Stimulated activated CD4-positive, alpha-beta T cell treated with anti-CD3 and anti-CD28 coated beads, Interleukin-1b, Interleukin-23, amount 100 ng/mL, for 48 hours (primary cell): ENCODE results near the gene ZNF454.
A peak's percentile ranks its signal among the peaks of the same experiment; 100 is the strongest.

Source experiments
- DNase-seq: peaks from one replicate; pipeline ENCODE4 v3.0.0-alpha.2; 2020

The ZNF454 gene

DNA sequence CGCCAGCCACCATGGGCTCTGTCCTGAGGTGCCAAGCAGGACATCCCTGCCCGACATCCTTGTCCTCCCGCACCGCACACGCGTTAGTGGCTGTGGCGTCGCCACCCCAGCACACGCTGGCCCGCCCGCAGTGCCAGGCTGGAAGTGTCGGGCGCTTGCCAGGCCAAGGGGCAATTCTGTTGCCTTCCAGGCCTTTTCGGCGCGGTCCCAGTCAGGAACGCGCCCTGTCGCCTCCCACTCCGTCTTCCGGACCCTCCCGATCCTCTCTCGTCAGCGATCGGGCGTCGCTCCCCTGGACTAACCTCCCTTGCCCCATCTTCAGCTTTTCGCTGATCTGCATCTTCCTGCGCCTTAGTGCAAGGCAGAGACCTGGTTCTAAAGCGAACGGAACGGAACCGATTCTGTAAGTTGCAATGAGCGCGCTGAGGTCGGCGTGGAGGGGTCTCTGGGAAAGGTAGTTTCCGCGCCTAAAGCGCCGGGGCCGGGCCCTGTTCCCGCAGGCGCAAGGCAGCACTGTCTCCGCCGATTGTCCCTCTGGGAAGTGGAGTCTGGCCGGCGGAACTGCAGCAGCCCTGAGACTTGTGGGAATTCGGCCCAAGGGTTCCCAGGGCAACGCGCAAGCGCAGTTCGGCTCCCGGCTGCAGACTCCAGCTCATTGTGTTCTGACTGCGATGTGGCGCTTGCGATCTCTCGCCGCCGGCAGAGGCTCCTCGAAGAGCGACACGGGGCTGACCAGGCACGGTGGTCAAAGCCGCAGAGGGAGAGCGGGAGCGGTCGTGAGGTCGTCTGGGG, at the start of gene ZNF454:
ZNF454 (plus strand) TSS at position 630 of the 792 bp plus-strand sequence. CDS start 1,594 bp downstream, outside the sequence.
- DNase-seq = no peak

DNA sequence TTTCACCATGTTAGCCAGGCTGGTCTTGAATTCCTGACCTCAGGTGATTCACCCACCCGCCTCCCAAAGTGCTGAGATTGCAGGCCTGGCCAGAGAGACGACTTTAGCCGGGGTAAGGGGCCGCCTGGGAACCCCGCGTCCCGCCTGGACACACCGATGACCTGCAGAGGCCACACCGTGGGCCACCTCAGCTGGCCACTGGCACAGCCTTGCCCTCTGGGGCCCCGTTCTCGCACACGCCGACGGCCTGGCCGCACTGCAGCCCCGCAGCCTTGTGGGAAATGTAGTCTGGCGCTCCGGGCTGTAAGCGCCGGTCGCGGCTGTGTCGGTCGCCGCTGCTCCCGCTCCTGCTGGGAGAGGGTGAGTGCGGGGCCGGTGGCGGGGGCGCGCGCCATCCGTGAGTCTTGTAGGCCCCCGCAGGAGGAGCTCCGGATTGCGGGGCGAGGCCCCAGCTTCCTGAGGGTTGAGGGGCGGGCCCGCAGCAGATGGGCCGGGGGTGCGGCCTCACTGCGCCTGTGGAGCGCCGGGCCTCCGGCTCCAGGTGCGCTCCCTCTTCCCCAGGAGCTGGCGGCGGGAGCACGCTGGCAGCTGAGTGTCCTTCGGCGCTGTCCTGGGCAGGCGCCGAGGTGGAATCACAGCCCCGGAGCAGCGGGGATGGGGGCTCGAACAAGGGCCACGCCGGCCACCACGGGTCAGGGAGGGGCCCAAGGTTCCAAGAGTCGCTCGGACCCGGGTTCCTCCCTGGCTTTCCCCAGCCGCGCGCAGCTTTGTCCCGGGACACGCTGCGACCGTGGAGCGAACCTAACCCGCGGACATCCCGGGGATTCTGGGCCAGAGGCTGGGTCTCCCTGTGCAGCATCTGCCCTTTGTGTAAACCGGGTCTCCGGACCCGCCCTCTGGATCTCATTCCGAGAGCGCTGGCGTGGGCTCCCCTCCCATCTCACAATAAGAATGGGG, 45.1 kb upstream of the ZNF454 start, which contains the start of gene ZFP2:
ZFP2 (plus strand) TSS at position 299 of the 957 bp plus-strand sequence. CDS start 35,401 bp downstream, outside the sequence.
- DNase-seq = peak; percentile 22

DNA sequence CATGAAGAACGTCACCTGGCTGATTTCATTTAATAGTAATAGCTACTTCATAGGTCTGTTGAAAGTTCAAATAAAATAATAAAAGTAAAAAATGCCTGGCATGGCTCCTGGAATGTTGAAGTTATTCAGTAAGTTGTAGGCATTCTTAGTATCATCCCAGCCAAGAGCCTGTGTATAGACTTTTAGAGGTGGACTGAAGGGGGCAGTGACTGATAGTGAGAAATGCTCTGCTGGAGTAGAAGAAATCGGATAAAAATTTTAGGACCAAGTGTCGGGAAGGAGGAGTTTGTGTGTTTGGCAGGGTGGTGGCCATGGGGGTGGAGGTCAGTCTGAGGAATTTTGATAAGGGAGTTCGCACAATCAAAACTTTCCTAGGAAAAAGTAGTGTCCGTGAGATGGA, 41.7 kb upstream of the ZNF454 start:
- no peak for DNase-seq

DNA sequence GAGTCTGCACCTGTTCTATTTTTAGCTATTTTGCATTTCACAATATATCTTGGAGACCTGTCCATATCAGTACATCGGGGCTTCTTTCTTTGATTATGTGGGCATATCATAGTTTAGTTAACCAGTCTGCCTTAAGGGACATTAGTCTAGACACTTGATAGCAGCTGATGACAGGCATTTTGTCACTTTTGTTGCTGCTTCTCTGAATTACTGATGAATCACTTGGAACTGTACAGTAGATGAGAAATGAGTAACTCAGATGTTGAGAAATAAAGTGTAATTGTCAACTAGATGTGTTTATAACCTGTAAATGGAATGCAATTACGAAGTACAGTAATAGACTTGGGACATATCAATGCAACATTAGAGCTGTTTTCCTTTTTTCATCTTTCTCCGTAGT, 38.1 kb upstream of the ZNF454 start:
- DNase-seq = no peak

DNA sequence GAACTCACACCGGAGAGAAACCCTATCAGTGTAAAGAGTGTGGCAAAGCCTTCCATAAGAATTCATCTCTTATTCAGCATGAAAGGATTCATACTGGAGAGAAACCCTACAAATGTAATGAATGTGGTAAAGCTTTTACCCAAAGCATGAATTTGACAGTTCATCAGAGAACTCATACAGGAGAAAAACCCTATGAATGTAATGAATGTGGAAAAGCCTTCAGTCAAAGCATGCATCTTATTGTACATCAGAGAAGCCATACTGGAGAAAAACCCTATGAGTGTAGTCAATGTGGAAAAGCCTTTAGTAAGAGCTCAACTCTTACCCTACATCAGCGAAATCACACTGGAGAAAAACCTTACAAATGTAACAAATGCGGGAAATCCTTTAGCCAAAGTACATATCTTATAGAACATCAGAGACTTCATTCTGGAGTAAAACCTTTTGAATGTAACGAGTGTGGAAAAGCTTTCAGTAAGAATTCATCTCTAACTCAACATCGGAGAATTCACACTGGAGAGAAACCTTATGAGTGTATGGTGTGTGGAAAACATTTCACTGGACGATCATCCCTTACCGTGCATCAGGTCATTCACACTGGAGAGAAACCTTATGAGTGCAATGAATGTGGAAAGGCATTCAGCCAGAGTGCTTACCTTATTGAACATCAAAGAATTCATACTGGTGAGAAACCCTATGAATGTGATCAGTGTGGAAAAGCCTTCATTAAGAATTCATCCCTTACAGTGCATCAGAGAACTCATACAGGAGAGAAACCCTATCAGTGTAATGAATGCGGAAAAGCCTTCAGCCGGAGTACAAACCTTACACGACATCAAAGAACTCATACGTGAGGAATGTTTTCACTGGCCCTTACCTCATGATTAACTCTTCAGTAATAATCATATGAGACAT, 8.9 kb upstream of the ZNF454 start:
- DNase-seq = no peak

DNA sequence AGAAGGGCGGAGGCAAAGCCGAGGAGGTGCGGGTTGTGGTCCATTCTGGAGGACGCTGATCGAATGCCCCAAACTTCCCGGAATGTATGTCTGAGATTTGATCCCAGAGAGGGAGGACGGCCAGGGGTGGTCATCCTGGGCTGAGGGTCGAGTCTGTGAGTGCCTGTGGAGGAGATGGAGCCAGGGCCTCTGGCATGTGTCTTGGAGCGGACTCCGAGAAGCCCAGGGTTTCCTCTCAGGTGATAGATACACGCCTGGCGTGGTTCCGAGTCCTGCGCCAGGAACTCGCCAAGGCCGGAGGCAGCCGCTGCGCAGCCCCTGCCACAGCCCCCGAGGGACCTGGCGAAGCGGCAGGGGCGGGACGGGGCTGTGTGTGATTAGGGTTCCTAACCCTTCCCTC, 363 bp downstream of the ZNF454 start:
- no peak for DNase-seq

DNA sequence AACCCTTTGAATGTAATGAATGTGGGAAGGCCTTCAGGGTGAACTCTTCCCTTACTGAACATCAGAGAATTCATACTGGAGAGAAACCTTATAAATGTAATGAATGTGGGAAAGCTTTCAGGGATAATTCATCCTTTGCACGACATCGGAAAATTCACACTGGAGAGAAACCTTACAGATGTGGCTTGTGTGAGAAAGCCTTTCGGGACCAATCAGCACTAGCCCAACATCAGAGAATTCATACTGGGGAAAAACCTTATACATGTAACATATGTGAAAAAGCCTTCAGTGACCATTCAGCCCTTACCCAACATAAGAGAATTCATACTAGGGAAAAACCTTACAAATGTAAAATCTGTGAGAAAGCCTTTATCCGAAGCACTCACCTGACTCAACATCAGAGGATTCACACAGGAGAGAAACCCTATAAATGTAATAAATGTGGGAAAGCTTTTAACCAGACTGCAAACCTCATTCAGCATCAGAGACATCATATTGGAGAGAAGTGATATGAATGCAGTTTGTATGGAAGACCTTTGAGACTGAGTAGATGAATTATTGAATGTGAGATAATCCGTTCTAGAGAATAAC, 24.6 kb downstream of the ZNF454 start:
- DNase-seq = no peak

DNA sequence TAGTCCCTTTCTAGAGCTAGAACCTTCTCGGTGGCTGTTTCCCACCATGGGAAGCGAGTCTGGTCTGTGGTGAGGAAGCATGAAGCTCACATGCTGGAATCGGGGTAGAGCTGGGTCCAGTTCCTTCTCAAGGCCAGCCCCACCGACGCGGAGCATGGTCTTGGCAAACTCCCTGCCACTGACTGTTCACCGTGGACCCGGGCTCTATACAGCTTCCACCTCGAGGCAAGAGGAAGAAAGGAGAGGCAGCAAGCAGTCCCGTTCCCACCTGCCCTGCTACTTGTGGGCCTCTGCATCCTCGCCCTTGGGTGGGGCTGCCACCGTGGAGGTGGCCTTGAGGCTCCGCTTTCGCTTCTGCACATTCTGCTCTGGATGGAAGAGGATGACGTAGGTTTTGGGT, 40.4 kb downstream of the ZNF454 start:
- no peak for DNase-seq

DNA sequence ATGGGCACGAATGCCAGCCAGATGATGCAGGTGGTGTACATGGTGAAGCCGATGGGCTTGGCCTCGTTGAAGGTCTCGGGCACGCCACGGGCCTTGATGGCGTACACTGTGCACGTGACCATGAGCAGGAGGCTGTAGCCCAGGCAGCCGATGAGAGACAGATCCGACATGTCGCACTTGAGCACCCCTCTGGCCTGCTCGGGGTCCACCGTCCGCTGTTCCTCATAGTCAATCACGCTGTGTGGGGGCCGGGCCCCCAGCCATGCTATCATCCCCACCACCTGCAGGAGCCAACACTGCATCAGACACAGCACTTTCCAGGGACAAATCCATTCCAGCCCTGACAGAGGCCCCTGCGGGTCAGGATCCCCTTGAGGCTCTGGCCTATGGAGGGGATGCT, 41.9 kb downstream of the ZNF454 start:
- no peak for DNase-seq

DNA sequence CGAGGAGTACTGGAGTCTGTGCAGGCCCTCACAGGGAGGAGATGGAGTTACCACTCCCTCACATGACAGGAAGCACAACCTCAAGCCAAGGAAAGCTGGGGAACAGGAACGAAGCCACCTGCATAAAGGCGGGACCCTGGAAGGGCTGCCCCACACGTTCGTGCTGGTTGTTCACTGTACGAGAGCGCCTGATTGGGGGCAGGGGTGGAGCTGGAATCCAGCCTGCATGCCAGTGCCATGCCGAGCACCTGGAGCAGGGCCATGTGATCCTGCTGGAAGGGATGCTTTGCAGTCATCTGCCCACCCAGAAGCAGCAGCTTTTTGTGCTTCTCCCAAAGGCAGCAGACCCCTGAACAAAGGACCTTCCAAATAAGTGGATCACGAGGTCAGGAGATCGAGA, 42.7 kb downstream of the ZNF454 start:
- no peak for DNase-seq

DNA sequence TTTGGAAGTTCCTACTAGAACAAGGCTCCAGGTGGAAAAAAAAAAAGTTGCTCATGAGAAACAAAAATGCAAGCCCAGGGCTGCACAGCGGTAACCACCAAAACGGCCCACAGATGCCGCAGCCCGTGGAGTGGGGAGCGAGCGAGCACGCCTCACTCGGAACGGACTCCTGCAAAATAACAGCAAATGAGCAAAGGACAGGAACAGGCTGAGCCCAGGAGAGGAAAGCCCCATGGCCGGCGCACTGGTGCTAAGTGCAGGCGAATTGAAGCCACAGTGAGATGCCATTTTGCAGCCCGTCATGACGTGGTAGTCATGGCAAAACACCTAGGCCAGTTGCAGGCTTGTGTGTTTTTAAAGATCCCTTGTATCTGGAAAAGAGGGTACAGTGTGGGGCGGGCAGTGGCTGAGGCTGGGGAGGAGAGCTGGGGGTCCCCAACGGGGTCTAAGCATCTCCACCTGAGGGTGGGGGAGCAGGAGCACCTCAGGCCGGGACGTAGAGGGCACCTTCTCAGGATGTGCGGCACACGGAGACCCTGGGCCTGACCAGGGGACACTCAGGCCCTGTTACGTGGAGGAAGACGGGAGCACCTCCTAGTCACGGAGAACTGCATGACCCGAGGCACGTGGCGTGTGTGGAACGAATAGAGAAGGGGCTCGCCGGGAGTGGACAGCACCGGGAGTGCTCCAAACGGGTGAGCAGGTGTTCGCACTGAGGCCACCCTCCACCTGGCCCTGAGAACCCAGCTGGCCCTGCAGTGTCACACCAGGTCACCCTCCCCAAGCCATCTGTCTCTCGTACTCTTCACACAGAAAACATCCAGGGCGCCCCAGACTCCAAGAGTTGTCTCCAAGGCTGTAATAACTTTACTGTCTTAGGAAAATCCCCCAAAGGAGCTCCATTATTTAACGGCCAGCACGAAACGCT, 43.4 kb downstream of the ZNF454 start:
- no peak for DNase-seq

DNA sequence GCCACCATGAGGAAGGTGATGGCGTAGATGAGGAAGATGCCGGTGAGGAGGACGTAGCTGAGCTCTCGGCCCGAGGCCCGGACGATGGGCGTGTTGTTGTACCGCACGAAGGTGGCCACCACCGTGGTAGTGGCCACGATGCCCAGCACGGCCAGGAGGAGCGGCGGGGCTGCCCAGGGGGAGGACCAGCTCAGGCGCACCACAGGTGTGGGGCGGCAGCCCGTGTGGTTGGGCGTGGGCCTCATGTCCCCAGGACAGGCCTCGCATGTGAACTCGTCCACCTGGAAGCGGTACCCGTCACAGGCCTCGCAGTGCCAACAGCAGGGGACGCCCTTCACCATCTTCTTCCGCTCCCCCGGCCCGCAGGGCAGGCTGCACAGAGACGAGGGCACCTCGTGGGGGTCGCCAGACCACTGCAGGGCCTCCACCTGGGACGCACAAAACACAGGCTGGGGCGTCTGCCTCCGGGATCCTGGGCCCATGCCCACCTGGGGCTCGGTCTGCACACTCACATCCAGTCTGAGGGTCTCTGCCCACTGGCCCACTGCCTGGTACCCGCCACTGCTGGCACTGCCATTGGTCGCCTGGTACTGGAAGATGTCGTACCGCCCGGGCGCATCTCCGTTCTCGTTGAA, 45.4 kb downstream of the ZNF454 start:
- DNase-seq = no peak

DNA sequence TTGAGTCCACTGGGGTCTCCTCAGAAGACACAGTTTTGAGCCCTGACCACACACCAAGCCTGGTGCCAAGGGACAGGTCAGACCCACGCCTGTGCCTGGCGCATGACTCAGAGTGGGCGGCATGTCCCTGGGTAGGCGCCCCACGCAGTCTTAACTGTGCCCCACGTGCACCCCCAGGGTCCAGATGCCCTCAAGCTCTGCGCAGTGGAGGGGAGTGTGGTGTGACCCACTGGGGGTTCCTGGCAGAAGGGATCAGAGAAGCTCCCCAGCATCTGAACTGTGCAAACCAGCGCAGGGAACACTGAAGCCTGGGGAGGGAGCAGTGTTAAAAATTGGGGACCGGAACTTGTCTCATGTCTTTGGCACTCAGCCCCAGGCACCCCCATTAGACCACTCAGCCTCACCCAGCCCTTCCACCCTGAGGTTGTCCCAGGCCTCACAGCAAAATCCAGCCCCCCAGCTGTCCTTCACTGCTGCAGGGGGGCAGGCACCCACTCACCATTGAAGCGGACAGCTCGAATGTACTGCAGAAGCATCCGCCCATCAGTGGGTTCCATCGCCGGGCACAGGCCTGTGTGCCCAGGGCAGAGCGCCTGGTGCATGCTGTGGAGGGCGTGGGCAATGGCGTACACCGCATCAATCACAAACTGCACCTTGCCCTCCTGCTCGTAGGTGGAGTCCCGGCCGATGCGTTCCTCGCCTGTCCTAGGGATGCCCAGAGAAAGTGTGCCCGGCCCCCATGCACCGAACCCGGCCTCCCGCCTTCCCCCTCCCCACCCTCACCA, 47.6 kb downstream of the ZNF454 start:
- no peak for DNase-seq

DNA sequence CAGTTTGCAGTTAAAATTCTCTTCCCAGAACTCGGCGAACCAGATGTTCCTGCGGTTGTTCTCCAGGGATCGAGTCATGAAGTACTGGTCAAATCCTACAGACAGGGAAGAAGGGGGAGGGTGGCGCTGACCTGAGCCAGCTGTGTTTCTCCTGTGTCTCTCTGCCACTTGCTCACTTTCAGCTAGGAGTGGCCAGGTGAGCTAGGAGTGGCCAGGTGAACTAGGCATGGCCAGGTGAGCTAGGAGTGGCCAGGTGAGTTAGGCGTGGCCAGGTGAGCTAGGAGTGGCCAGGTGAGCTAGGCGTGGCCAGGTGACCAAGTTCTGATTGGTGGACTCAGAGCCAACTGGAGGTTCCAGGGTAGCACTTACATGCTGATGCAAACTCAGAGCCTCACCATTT, 48.3 kb downstream of the ZNF454 start:
- DNase-seq = no peak

DNA sequence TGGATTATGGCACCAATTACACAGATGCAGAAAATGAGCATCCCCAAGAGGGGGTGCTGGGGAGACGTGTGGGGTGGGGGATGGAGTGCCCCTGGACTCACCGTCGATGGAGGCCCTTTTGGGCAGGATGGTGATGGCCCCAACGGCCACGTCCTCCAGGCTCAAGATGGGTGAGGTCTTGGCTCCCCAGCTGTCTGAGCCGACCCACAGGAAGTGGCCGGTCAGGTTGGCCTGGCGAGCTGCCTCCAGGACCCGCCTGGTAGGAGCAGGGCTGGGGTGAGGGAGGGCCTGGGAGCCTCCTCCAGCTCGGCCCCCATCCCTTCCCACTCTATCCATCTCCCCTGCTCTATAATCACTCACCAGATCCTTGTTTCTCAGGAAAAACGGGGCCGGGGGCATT, 49.5 kb downstream of the ZNF454 start:
- no peak for DNase-seq

DNA sequence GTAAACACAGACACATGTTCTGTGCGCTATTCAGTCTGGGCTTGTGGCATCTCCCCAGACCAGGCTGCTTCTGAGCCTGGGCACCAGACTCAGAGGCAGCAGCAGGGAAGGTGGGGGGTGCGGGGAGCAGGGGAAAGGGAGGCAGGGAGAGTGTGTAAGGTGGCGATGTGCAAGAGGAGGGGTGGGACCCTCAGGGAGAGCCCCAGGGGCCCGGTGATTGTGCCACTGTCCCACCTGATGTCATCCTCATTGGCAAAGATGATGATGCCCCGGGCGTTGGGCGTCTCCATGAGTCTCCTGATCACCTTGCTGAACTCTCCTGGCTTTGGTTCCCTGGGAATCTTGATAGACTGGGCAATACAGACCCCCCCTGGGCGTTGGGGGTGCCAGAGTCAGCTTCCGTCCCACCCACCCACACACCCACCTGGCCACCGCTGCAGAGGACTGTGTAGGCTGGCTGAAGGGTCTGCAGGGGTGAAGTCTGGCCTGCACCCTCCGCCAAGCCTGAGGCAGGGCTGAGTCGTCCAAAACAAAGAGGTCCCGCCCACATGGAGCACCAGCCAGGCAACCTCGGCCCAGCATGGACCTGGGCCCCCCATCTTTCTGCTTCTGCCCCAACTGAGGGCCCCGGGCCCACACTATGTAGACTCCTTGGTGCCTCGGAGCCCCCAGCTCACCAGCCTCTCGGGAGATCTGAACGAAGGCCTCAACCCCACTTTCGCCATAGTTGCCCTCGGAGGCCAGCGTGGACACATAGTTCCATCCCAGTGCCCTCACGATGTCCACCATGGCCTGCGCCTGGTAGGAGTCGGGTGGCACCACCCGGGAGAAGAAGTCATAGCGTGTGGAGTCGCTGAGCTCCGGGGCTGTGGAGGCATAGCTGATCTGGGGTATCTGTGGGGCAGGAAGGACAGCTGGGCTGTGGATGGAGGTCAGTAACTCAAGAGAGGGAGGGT, 50.5 kb downstream of the ZNF454 start:
- no peak for DNase-seq

DNA sequence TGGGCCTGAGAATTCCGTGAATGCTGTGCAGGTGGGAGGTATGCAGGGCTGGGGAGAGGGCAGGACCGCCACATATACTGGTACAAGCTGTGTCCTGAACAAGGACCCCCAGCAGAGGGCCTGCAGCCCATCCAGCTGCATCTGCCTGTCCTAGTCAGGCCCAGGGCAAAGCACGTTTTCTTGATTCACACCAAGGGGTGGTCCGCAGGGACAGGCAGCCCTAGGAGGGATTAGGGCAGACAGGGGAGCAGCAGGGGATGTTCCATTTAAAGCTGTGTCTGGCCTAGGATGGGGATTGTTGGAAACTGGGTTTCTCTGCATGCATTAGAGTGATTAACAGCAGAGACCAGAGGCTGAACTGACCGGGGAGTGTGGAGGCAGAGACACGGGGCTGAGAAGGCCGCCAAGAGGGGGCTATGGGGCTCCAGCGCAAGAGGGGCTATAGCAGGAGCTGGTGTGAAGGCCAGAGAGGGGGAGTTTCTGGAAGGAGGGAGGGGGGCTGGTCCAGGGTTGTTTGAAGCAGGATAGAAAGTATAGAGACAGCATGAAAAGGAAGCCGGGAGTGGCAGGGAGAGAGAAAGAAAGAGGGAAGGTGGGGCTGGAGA, 51.4 kb downstream of the ZNF454 start:
- no peak for DNase-seq

DNA sequence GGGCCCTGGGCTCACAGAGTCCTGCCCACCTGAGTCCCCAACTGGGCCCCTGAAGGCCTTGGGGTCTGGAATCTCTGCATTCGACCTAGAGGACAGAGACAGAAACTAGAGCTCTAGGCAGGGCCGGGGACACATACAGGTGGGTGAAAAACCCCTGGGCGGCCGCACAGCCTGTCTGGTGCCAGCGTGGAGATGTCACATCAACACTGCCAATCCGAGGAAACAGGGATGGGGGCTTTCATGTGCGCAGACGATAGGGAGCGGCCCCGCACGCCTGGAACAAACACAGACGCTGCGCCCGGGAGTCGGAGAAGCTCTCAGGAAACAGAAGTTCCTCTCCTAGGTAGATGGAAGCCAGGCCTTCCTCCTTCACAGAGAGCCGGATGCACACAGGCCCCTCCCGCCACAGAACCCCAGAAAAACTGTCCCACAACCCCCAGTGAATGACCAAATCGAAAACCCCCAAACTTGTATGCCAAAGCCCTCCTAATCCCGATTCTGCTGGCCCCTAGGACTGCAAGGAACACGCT, 52.3 kb downstream of the ZNF454 start:
- DNase-seq = no peak
